GM18519 (cell line): ENCODE results near the gene ZSCAN32.

Experiments
- ATAC-seq: cut with Tn5 transposase; IDR thresholded peaks from one replicate; pipeline ENCODE4 v1.9.1; 2021; ENCODE audit warnings: mild to moderate bottlenecking, moderate library complexity; ENCODE audit not compliant: unreplicated experiment, low FRiP score

The ZSCAN32 gene

GRCh38 chr16:3400779-3401688, at the start of gene ZSCAN32, which contains the start of gene ZNF174:
ZSCAN32 (minus strand) TSS chr16:3401004; CDS start chr16:3397557, 3,447 bp downstream.
ZNF174 (plus strand) TSS chr16:3401215; CDS start chr16:3402005, 790 bp downstream.
- ATAC-seq, result peak; percentile 91

GRCh38 chr16:3444032-3444388, 43.2 kb upstream of the ZSCAN32 start:
- ATAC-seq, result no peak

- ATAC-seq, result peak; percentile 74
Measured at GRCh38 chr16:3443108-3444031, 42.6 kb upstream of the ZSCAN32 start, which contains the start of the genes NAA60 and ZNF597. NAA60 (plus strand) TSS chr16:3443680; CDS start chr16:3476228, 32,548 bp downstream. ZNF597 (minus strand) TSS chr16:3443504; CDS start chr16:3443153, 351 bp downstream.

- ATAC-seq, result no peak
Measured at GRCh38 chr16:3439637-3440036, 38.8 kb upstream of the ZSCAN32 start.

DNA sequence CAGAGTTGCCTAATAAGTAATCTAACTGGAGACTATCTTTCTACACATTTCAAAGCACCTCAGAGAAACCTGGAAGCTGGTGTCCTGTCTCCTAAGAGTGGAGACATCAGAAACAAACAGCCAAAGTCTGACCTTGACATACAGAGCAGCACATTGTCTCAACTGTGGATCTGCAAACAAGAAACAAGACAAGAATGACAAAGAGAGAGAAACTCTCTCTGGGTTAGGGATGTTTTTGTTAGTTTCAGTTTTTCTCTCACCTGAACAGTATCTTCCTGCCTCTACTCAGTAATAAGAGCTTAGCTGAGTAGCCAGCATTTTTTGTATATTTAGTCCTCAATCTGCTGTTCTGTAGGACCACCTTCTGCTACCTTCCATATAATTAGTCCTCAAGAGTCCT, 33.6 kb upstream of the ZSCAN32 start:
- ATAC-seq, result no peak

DNA sequence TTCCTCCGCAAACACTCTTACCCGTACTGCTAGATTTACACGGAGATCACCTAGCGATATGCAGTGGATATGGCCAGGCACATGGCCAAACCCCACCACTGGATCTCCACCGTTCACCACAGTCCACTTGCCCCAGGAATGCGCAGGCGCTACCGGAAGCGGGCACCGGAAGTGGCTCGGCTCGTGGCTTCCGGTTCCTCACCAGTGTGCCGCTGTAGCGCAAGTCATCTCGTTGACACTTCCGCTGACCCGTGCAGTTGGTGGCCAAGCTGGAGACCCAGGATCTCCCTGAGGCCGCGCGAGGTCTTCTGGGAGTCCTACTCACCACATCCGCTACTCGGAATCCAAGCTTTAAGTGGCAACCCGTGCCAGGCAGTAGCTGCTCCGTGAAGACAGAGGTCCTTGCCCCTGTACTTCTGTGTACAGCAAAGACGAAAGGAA, 31.0 kb upstream of the ZSCAN32 start:
- no peak for ATAC-seq

GRCh38 chr16:3413730-3414379, 13.1 kb upstream of the ZSCAN32 start:
- no peak for ATAC-seq

DNA sequence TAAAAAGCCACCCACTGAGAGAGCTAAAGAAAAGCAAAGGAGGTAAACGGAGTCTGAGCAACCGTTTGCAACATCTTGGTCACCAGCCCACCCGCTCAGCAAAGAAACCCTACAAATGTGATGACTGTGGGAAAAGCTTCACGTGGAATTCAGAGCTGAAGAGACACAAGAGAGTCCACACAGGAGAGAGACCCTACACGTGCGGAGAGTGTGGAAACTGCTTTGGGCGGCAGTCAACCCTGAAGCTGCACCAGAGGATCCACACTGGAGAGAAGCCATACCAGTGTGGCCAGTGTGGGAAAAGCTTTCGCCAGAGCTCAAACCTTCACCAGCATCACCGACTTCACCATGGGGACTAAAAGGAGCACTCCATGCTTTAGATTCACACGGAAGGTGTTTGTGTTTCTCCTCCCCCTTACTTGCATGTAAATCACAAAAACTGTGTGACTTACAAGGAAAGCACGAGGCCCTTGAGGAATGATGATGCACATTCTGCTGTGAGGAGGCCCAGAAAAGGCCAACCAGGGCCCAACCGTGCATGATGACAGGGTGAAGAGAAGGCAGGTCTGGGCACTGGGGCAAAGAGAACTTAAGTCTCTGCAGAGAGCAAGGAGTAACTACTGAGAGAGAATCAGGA, 7.9 kb upstream of the ZSCAN32 start:
- ATAC-seq, result no peak

- no peak for ATAC-seq
Measured at GRCh38 chr16:3401719-3402397, 1.1 kb upstream of the ZSCAN32 start.

GRCh38 chr16:3400446-3400778, 392 bp downstream of the ZSCAN32 start:
- ATAC-seq, result no peak

- no peak for ATAC-seq
Measured at GRCh38 chr16:3389663-3390338, 11.0 kb downstream of the ZSCAN32 start.

- ATAC-seq, result no peak
Measured at GRCh38 chr16:3388325-3388724, 12.5 kb downstream of the ZSCAN32 start.

DNA sequence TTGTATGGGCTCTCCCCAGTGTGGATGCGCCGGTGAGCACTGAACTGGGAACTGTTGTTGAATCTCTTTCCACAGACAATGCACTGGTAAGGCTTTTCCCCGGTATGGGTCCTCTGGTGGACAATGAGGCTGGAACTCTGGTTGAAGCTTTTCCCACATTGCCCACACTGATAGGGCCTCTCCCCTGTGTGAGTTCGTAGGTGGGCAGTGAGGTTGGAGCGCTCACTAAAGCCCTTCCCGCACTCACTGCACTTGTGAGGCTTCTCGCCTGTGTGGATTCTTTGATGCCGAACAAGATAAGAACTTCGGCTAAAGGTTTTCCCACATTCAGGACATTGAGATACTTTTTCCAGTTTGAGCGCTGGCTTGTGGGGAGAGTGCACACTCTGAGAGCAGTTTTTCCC, 17.8 kb downstream of the ZSCAN32 start:
- ATAC-seq, result no peak

GRCh38 chr16:3377917-3378316, 22.9 kb downstream of the ZSCAN32 start:
- ATAC-seq, result no peak

GRCh38 chr16:3375680-3376079, 25.1 kb downstream of the ZSCAN32 start:
- ATAC-seq, result no peak

DNA sequence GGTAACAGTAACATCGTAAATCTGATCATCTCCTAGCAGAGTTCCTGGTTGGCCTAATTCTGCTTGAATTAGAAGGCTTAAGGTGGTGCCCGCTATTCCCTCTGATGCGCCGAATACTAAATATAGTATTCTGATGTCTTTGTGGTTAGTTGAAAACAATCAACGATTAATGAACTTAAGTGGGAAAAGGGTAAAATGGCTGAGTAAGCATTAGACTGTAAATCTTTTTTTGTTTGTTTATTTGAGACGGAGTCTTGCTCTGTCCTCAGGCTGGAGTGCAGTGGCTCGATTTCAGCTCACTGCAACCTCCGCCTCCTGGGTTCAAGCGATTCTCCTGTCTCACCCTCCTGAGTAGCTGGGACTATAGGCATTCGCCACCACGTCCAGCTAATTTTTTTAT, 31.7 kb downstream of the ZSCAN32 start:
- ATAC-seq, result no peak

DNA sequence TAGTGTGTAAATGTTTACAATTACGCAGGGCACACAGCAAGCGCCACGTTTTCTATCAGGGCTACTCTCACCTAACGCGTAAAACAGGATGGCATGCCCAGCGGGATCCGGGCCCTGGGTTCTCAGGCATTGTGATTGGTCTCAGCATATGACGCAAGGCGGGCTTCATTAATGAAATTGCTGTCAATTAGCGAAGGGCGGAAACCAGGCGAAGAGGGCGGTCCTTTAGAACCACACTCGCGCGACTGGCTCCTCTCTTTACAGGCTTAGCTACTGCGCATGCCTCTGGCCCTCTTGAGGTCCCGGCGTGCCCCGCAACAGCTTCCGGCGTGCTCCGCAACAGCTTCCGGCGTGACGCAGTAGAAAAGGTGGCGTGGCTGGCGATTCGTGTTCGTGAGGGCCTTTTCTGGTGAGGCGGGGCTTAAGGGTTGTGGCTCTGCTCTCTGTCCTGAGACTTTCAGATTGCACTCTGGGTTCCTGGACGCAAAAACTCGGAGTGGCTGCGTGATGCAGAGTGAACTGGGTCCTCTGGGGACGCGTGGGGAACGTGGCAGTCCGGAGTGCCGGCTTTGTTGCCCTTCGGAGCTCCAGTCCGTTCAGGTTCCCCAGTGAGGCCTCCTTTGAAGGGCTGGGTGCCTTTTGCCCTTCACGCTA, 35.9 kb downstream of the ZSCAN32 start:
- no peak for ATAC-seq

GRCh38 chr16:3363793-3364192, 37.0 kb downstream of the ZSCAN32 start:
- no peak for ATAC-seq
